PC-3 (cell line): Measurements from ENCODE around the gene SOS1. TPM values are rescaled to one million over a fixed set of nuclear protein-coding genes. Genes with fewer than 3 reads are reported as not detected.
A peak's percentile ranks its signal among the peaks of the same experiment; 100 is the strongest.

Source experiments
- ATAC-seq: fragments of 200-7000 bp; cut with Tn5 transposase; 2 replicates; pipeline ENCODE4 v1.9.1; 2020; ENCODE audit warnings: mild to moderate bottlenecking, moderate library complexity
- BruUV-seq: library from RNA; stranded (reverse); fragments of 400-500 nt; replicated peaks from 2 replicates; lab custom pipeline; 2021; lab: Mats Ljungman, UMichigan
- CTCF ChIA-PET: fragments of 300-600 bp; sonication (Branson Sonifier 250); formaldehyde crosslinking; loops from one replicate; lab custom pipeline; 2022; ENCODE audit warnings: antibody characterized with exemption; lab: Charles Lee
- POLR2A ChIA-PET: fragments of 300-600 bp; sonication (Branson Sonifier 250); formaldehyde crosslinking; loops from one replicate; lab custom pipeline; 2022; ENCODE audit warnings: antibody characterized with exemption; ENCODE audit not compliant: unreplicated experiment; lab: Charles Lee
- DNase-seq: peaks from one replicate; pipeline ENCODE4 v3.0.0-alpha.2; 2015
- H2AFZ ChIP-seq: fragments of 300-600 bp; sonication (generic); 2 replicates; pipeline ENCODE4 v1.6.0; 2016; ENCODE audit warnings: antibody characterized with exemption, low read length
- H3F3A ChIP-seq: fragments of 300-600 bp; sonication (generic); one replicate; pipeline ENCODE4 v1.6.0; 2017; ENCODE audit warnings: antibody characterized with exemption, low read length, control low read depth, mild to moderate bottlenecking; ENCODE audit not compliant: unreplicated experiment
- H3K27ac ChIP-seq: fragments of 300-600 bp; sonication (generic); 2 replicates; pipeline ENCODE4 v1.5.1; 2016; ENCODE audit warnings: mild to moderate bottlenecking, low read length
- H3K27me3 ChIP-seq: fragments of 300-600 bp; sonication (generic); 2 replicates; pipeline ENCODE4 v1.6.1; 2016; ENCODE audit warnings: low read length, mixed read lengths
- H3K36me3 ChIP-seq: fragments of 300-600 bp; sonication (generic); 2 replicates; pipeline ENCODE4 v1.6.1; 2016; ENCODE audit warnings: low read depth, mixed run types, low read length, mixed read lengths
- H3K4me1 ChIP-seq: fragments of 300-600 bp; sonication (generic); 2 replicates; pipeline ENCODE4 v1.5.1; 2016; ENCODE audit warnings: low read length; ENCODE audit not compliant: insufficient read depth
- H3K4me2 ChIP-seq: fragments of 300-600 bp; sonication (generic); 2 replicates; pipeline ENCODE4 v1.6.0; 2016; ENCODE audit warnings: low read length
- H3K4me3 ChIP-seq: fragments of 300-600 bp; sonication (generic); 2 replicates; pipeline ENCODE4 v1.5.1; 2016; ENCODE audit warnings: mild to moderate bottlenecking, low read length, mixed read lengths
- H3K79me2 ChIP-seq: fragments of 300-600 bp; sonication (generic); 2 replicates; pipeline ENCODE4 v1.6.1; 2017; ENCODE audit warnings: low read length, mixed read lengths
- H3K9ac ChIP-seq: fragments of 300-600 bp; sonication (generic); 2 replicates; pipeline ENCODE4 v1.6.0; 2016; ENCODE audit warnings: mild to moderate bottlenecking, low read length
- H3K9me2 ChIP-seq: fragments of 300-600 bp; sonication (generic); replicated peaks from 2 replicates; pipeline ENCODE4 v1.6.1; 2016; ENCODE audit warnings: mixed run types, low read length, mixed read lengths
- H3K9me3 ChIP-seq: fragments of 300-600 bp; sonication (generic); 2 replicates; pipeline ENCODE4 v1.6.1; 2016; ENCODE audit warnings: low read length, mixed read lengths
- H4K20me1 ChIP-seq: fragments of 300-600 bp; sonication (generic); 2 replicates; pipeline ENCODE4 v1.6.1; 2016; ENCODE audit warnings: low read length, mixed read lengths
- EZH2 ChIP-seq: fragments of 300-600 bp; sonication (generic); IDR thresholded peaks from one replicate; pipeline ENCODE4 v1.6.1; 2017; ENCODE audit warnings: antibody characterized with exemption, mild to moderate bottlenecking, low read length; ENCODE audit not compliant: unreplicated experiment
- EZH2phosphoT487 ChIP-seq: fragments of 300-600 bp; sonication (generic); IDR thresholded peaks from 2 replicates; pipeline ENCODE4 v1.6.1; 2018; ENCODE audit warnings: mild to moderate bottlenecking, antibody characterized with exemption, low read length, borderline replicate concordance
- intact Hi-C: fragments of 100-400 bp; cut with micrococcal nuclease; formaldehyde crosslinking; loops from 2 replicates; pipeline ENCODE4 v1.9.0; 2023
- total RNA-seq: library from RNA; depleted of rRNA; stranded (reverse); fragments of >200 nt; gene quantifications from 2 replicates; pipeline ENCODE4 v1.2.3, GENCODE V29; 2014
- TF ChIP-seq, protein P1 (sequence below): fragments of 300-600 bp; sonication (generic); conservative IDR thresholded peaks from 2 replicates; pipeline ENCODE4 v1.5.1; 2017; ENCODE audit warnings: antibody characterized with exemption, low read depth, mild to moderate bottlenecking, low read length

SOS1 gene
- total RNA-seq, 1 experiment from 2014 or later: 9.7 TPM

DNA sequence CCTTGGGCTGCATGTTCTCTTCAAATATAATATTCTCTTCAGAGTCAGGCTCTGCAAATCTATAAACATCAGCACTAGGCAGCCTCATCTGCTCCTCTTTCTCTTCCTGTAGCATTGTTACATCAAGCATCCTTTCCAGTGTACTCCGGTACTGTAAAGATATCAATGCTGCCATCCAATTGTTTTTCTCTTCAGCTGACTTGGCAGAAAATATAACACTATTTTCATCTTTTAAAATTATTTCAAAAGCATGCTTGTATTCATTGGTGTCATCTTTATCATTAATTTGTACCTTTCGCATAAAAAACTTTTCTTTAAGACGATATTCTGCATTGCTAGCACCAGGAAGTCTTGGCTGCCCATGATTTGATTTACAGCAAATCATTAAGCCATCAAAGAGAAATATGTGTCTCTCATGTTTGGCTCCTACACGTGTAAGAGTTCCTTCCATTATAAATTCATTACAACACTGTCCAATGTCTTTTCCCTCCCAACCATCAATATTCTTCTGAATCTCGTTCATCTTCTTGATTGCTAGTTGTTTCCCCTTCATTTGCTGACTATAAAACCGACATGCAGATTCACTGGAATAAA, 98.1 kb downstream of the SOS1 start:
- Histone ChIP-seq H3K4me3 (no peak overlapping the region), H3K4me1 (0 out of 2 replicates have a peak, but pooled peaks cover 4% of the 10 kb centered on the region), H3K9me2 (no peaks in the 10 kb centered on the region), H3K36me3 (no peaks in the 10 kb centered on the region; the same call in 1 of the 2 replicates), H3K9ac (no peak overlapping the region), H3K27ac (no peak overlapping the region), H3K79me2 (no peaks in the 10 kb centered on the region), H3K4me2 (no peak overlapping the region), H3K27me3 (no peaks in the 10 kb centered on the region), H3F3A (no peaks in the 10 kb centered on the region), H4K20me1 (no peaks in the 10 kb centered on the region), H2AFZ (no peak overlapping the region), H3K9me3 (no peaks in the 10 kb centered on the region)
- intact Hi-C loops: no loop called here
- BruUV-seq: TSS peak; percentile 27
- POLR2A ChIA-PET: no interaction called here
- ATAC-seq: no peak
- no peak for TF ChIP-seq EZH2phosphoT487
- TF ChIP-seq, protein P1, sequence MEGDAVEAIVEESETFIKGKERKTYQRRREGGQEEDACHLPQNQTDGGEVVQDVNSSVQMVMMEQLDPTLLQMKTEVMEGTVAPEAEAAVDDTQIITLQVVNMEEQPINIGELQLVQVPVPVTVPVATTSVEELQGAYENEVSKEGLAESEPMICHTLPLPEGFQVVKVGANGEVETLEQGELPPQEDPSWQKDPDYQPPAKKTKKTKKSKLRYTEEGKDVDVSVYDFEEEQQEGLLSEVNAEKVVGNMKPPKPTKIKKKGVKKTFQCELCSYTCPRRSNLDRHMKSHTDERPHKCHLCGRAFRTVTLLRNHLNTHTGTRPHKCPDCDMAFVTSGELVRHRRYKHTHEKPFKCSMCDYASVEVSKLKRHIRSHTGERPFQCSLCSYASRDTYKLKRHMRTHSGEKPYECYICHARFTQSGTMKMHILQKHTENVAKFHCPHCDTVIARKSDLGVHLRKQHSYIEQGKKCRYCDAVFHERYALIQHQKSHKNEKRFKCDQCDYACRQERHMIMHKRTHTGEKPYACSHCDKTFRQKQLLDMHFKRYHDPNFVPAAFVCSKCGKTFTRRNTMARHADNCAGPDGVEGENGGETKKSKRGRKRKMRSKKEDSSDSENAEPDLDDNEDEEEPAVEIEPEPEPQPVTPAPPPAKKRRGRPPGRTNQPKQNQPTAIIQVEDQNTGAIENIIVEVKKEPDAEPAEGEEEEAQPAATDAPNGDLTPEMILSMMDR: no peak
- no peak for TF ChIP-seq EZH2
- CTCF ChIA-PET: no interaction called here
- no peak for DNase-seq

DNA sequence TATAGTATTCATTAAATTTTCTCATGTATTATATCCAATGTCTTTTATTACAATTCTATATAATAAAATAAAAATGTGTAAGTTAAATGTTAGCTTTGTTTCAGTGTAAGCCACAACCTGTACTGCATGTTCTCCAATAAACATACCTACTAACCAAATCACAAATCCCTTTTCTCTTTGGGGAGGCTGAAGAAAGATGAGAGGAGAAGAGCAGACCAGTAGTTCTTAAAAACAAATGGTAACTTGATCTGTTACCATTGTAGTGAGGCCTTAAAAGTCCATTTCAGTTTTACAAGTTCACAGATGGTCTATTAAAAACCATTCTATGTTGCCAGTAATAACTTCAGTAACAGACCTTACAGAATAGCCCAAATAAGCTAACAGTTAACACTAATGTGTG, 100.5 kb downstream of the SOS1 start:
- Histone ChIP-seq H3K4me1 (0 out of 2 replicates have a peak, but pooled peaks cover 4% of the 10 kb centered on the region), H3K4me2 (no peak overlapping the region), H3K36me3 (no peaks in the 10 kb centered on the region; the same call in 1 of the 2 replicates), H3K9me2 (no peaks in the 10 kb centered on the region), H3K27me3 (no peaks in the 10 kb centered on the region), H3F3A (no peaks in the 10 kb centered on the region), H3K79me2 (no peaks in the 10 kb centered on the region), H3K9me3 (no peaks in the 10 kb centered on the region), H3K27ac (no peak overlapping the region), H3K9ac (no peak overlapping the region), H4K20me1 (no peaks in the 10 kb centered on the region), H3K4me3 (no peak overlapping the region), H2AFZ (no peak overlapping the region)
- TF ChIP-seq EZH2phosphoT487 (no peak), EZH2 (no peak)
- TF ChIP-seq, protein P1: no peak
- no peak for DNase-seq
- intact Hi-C loops: no loop called here
- CTCF ChIA-PET: no interaction called here
- no peak for ATAC-seq
- POLR2A ChIA-PET: no interaction called here
- no TSS peak for BruUV-seq

DNA sequence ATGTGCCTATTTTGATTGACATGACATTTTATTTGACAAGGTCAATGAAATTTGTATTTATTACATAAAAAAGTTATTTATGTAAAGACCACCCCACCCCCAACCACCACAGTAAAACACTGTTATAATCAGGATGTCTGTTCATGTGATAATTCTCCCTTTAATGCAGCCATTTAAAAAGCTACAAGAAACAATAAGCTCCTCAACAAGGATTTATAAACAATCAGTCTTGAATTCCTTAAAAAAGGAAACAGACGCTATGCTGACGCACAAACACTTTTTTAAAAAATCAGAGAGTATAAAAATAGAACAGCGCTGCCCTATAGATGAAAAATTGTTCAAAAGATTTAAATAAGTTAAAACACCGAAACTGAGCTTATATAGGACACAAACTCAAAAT, 102.2 kb downstream of the SOS1 start:
- Histone ChIP-seq H3K9ac (no peak overlapping the region), H3K79me2 (no peaks in the 10 kb centered on the region), H3K4me1 (no peaks in the 10 kb centered on the region), H2AFZ (no peak overlapping the region), H3K27ac (no peak overlapping the region), H3K4me3 (no peak overlapping the region), H3K9me2 (no peaks in the 10 kb centered on the region), H3K36me3 (no peaks in the 10 kb centered on the region; the same call in 1 of the 2 replicates), H3K9me3 (no peaks in the 10 kb centered on the region), H3K4me2 (no peak overlapping the region), H3F3A (no peaks in the 10 kb centered on the region), H3K27me3 (no peaks in the 10 kb centered on the region), H4K20me1 (no peaks in the 10 kb centered on the region)
- ChIA-PET CTCF (no interaction called here), POLR2A (no interaction called here)
- TF ChIP-seq EZH2: no peak
- no peak for TF ChIP-seq EZH2phosphoT487
- TF ChIP-seq, protein P1: no peak
- BruUV-seq: no TSS peak
- DNase-seq (no peak), ATAC-seq (no peak)
- intact Hi-C loops: no loop called here
